Choroid plexus epithelial cell (primary cell): ENCODE data around the gene SAFB2.
A peak's percentile ranks its signal among the peaks of the same experiment; 100 is the strongest.

Source experiments
- DNase-seq: peaks from one replicate; pipeline ENCODE4 v3.0.0-alpha.2; 2010; ENCODE audit warnings: low read depth
- H3K4me3 ChIP-seq: 2 replicates; pipeline ENCODE4 v1.5.1; 2011; ENCODE audit warnings: low read depth, mild to moderate bottlenecking, control low read depth, low read length, moderate library complexity
- TF ChIP-seq, protein P1 (sequence below): conservative IDR thresholded peaks from 2 replicates; pipeline ENCODE4 v1.5.1; 2011; ENCODE audit warnings: low read depth, mild to moderate bottlenecking, control low read depth, inconsistent platforms, low read length, moderate library complexity

The SAFB2 gene

DNA sequence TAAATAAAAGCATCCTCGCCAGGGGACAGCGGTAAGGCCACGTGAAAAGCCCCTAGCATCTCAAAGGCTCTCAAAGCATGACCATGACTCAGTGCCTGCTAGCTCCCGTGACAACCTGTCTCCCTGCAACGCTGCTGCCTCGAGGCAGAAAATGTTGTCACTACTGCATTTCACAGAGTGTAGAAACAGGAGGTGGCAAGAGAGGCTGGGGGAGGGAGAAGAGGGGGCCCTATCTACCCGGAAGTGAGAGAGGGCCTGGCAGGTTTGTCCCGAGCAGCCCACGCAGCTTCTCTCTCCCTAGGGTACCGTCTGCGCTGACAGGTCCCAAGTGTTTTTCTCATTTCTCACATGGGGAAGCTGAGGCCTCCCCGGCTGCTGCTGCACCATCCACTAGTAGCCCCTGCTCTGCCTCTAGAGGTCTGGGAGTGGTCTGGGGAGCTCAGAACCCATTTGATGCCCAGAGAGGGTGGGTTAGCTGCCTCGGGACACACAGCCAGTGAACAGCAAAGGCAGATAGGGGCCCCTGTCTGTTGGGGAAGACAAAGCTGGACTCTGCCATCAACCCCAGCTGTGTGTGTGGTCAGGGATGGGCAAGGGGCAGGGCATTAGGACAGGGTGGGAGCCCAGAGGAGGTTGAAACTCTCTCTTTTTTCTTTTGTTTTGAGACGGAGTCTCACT lies 58.5 kb downstream of the SAFB2 start:
- peak; percentile 43 for DNase-seq
- TF ChIP-seq, protein P1, sequence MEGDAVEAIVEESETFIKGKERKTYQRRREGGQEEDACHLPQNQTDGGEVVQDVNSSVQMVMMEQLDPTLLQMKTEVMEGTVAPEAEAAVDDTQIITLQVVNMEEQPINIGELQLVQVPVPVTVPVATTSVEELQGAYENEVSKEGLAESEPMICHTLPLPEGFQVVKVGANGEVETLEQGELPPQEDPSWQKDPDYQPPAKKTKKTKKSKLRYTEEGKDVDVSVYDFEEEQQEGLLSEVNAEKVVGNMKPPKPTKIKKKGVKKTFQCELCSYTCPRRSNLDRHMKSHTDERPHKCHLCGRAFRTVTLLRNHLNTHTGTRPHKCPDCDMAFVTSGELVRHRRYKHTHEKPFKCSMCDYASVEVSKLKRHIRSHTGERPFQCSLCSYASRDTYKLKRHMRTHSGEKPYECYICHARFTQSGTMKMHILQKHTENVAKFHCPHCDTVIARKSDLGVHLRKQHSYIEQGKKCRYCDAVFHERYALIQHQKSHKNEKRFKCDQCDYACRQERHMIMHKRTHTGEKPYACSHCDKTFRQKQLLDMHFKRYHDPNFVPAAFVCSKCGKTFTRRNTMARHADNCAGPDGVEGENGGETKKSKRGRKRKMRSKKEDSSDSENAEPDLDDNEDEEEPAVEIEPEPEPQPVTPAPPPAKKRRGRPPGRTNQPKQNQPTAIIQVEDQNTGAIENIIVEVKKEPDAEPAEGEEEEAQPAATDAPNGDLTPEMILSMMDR = no peak
- no peak overlapping the region for H3K4me3 ChIP-seq

DNA sequence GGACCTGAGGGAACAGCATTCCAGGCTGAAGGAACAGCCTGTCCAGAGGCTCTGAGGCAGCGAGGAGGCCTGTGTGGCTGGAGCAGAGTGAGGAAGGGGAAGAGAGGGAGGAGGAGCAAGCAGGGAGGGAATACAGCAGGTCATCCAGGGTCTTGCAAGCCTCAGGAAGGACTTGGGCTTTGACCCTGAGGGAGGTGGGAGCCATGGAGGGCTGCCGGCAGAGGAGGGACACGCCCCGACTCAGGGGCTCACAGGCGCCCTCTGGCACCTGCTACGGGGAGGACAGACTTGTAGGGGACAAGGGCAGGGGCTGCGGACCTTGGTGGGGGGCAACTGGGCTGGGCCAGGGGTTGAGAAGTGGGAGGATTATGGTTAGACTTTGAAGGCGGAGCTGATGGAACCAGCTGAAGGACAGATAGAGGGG lies 59.6 kb downstream of the SAFB2 start:
- TF ChIP-seq, protein P1 = no peak
- H3K4me3 ChIP-seq = no peak overlapping the region
- no peak for DNase-seq

DNA sequence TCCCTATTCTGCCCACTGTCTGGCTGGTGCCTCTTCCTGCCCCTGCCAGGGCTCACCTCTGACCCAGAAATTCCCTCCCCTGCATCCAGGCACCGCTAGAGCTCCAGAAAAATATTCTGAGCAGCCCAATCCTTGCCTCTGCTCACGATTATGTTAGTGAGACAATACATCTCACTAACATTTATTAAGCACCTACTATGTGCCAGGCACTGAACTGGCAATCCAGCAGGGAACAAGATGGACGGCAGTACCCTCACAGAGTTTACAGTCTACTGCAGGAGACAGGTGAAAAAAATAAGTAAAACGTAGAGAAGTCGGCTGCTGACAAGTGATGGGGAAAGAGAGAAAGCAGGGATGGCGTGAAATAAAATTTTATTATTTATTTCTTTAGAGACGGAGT lies 60.3 kb downstream of the SAFB2 start:
- no peak for DNase-seq
- no peak overlapping the region for H3K4me3 ChIP-seq
- TF ChIP-seq, protein P1 = no peak

DNA sequence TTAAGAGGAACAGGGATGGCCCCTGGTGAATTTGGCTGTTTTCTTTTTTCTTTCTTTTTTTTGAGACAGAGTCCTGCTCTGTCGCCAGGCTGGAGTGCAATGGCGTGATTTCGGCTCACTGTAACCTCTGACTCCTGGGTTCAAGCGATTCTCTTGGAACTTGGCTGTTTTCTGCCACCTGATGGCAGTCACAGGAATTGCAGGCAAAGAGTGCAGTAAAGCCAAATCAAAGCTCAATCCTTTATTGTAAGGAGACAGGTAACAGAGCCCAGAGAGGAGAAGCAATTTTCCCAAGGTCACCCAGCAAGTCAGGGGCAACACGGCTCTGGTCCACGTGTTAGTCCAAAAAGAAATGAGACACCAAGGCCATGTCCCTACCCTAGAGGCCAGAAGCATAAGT lies 61.0 kb downstream of the SAFB2 start:
- DNase-seq = no peak
- TF ChIP-seq, protein P1 = peak; percentile 61
- no peak overlapping the region for H3K4me3 ChIP-seq

DNA sequence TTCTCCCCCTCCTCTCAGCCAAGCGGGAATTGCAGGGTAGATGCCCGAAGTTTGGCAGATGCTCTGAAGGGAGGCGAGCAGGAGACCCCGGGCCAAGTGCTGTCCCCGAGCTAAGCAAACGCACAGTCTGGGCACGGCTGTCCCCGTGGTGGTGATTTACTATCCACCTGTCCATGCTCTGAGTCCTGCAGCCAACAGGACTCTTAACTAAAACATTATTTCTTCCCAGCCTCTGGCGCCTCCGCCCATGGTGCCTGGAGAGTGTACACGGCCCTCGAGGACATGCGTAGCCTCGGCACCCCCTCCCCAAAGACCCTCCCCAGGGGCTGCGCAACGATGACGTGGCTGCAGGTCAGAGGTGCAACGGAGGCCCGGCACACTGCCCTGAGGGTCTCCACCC lies 62.4 kb downstream of the SAFB2 start:
- no peak overlapping the region for H3K4me3 ChIP-seq
- TF ChIP-seq, protein P1 = no peak
- no peak for DNase-seq

DNA sequence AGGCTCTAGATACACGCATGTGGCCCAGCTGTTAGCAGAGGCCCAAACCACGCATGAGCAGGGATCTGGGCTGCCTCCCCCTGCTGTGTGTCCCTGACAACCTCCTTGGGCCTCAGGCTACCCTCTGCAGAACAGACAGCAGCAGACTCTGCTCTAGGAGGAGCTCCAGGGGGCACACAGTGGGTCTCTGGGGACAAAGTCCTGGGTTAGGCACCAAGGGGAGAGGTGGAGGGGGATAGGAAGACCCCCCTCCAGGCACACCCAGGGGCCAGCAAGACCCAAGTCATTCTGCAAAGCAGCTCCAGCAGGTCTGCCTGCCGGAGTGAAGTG lies 62.8 kb downstream of the SAFB2 start:
- no peak for DNase-seq
- TF ChIP-seq, protein P1 = no peak
- no peak overlapping the region for H3K4me3 ChIP-seq

DNA sequence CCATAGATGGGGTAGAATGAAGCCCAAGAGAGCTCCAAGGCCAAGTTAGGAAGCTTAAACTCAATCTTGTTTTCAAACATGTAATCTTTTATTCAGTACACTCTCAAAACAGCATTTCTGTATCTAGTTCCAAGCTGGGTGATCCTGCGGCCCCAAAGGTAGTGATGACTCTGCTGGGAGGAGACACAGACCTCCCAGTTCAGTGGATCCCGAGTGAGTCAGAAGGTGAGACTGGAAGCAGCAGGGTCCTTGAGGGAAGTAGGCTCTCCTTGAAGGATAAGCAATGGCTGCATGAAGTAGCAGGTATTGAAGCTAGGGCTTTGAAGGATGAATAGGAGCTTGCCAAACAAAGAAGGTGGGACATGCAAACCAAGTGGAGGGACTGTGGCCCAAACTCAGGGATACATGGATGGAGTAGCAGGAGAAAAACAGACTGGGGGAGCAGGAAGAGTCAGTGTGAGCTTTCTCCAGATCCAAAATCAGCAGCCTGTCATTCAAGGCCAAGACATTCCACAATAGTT lies 64.4 kb downstream of the SAFB2 start:
- H3K4me3 ChIP-seq = no peak overlapping the region
- TF ChIP-seq, protein P1 = no peak
- no peak for DNase-seq
